Erythroblast (primary cell): ENCODE measurements around the gene IL32.

Experiments
- GATA1 ChIP-seq: IDR thresholded peaks from 2 replicates; pipeline ENCODE4 v1.6.1; 2011; ENCODE audit warnings: low read depth, mild to moderate bottlenecking, control low read depth, low read length, moderate library complexity
- POLR2A ChIP-seq: IDR thresholded peaks from 2 replicates; pipeline ENCODE4 v1.6.1; 2011; ENCODE audit warnings: mild to moderate bottlenecking, low read length

DNA sequence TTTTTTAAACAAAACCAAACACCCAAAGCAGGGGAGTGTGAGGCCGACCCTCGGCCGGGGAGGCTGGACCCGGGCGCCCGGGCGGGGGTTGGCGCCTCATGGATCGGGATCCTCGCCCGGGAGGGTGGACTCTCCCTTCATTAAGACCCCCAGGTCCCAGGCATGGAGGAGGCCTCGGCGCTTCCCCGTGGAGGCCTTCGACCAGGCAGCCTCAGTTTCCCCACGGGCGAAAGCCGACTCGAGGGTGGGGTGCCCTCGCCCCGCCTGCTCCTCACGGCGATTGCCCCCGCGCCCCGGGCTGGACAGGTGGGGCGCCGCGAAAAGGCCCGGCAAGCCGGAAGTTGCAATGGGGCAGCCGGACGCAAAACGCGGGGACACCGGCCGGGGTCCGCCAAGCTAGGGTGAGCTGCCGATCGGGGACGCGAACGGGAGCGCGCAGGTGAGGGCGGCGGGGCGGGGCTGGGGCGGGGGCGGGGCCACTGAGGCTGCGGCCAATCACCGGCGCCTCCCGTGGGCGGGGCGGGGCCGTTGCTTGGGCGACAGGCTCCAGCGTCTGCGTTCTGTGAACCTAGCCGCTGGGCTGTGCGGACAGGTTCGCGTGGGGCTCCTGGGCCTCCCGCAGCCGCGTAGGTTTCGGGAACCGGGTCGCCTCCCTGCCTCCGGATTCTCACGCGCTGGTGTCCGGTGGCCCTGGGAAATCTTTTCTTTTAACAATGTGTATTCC lies 40.9 kb downstream of the IL32 start:
- peak; percentile 69 for TF ChIP-seq POLR2A
- TF ChIP-seq GATA1: no peak
